HG03175 (cell line): ENCODE measurements around the gene XNDC1N.
A peak's percentile ranks its signal among the peaks of the same experiment; 100 is the strongest.

Source experiments
- ATAC-seq: cut with Tn5 transposase; IDR thresholded peaks from one replicate; pipeline ENCODE4 v1.9.1; 2021; ENCODE audit warnings: mild to moderate bottlenecking, moderate library complexity; ENCODE audit not compliant: unreplicated experiment

Gene XNDC1N, protein sequence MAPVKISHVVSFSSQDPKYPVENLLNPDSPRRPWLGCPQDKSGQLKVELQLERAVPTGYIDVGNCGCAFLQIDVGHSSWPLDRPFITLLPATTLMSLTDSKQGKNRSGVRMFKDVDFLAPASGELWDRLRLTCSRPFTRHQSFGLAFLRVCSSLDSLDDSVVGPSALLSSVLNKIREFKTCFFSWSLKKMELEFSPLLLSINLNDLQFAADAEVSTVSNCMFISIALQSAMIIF

GRCh38 chr11:71927820-71928736 lies at the start of gene XNDC1N:
Gene XNDC1N (minus strand): TSS chr11:71928594. CDS start chr11:71923353, 5,241 bp downstream.
- ATAC-seq: peak; percentile 72

GRCh38 chr11:71977743-71978418 lies 49.5 kb upstream of the XNDC1N start:
- ATAC-seq: peak; percentile 55

- ATAC-seq: no peak
Observed at GRCh38 chr11:71977090-71977489, 48.7 kb upstream of the XNDC1N start.

GRCh38 chr11:71976551-71976950 lies 48.2 kb upstream of the XNDC1N start:
- no peak for ATAC-seq

- ATAC-seq: no peak
Observed at GRCh38 chr11:71971680-71972079, 43.3 kb upstream of the XNDC1N start.

DNA sequence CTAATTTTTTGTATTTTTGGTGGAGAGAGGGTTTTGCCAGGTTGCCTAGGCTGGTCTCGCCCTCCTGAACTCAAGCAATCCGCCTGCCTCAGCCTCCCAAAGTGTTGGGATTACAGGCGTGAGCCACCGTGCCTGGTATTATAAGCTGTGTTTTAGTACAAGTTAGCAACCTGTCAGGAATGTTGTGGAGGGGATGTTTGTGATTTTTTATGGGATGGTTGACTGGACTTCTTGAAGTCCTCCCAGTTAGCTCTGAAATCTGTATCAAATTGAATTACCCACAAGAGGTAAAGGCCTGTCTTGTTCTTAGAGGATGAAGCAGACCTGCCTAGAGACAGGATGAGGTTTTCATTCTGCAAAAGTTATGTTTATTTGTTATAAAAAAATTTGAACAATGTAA lies 36.2 kb upstream of the XNDC1N start:
- no peak for ATAC-seq

GRCh38 chr11:71963468-71963867 lies 35.1 kb upstream of the XNDC1N start:
- no peak for ATAC-seq

GRCh38 chr11:71962428-71963038 lies 34.1 kb upstream of the XNDC1N start:
- peak; percentile 84 for ATAC-seq

GRCh38 chr11:71955898-71956456 lies 27.6 kb upstream of the XNDC1N start:
- no peak for ATAC-seq

DNA sequence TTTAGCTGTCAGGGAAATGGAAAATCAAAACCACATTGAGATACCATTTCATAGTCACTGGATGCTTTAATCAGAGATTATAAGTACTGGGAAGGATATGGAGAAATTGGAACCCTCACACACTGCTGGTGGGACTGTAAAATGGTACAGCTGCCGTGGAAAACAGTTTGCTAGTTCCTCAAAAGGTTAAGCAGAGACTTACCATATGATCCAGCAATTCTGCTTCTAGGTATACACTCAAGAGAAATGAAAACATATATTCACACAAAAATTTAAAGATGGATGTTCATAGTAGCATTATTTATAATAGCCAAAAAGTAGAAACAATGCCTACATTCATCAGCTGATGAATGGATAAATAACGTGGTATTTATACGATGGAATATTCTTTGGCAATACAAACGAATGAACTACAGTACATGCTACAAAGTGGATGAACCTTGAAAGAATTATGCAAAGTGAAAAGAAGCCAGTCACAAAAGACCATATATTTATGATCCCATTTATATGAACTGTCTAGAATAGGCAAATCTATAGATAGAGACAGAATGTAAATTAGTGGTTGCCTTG lies 23.4 kb upstream of the XNDC1N start:
- no peak for ATAC-seq

DNA sequence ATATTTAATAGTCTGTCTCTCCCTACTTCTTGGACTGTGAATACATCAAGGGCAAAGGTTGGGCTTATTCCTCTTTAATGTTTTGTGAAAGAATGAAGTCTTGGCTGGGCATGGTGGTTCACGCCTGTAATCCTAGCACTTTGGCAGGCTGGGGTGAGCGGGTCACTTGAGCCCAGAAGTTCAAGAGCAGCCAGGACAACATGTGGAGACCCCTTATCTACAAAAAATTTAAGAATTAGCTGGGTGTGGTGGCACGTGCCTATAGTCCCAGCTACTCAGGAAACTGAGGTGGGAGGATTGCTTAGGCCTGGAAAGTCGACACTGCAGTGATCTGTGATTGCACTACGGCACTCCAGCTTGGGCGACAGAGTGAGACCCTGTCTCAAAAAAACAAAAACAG lies 20.6 kb upstream of the XNDC1N start:
- no peak for ATAC-seq

- ATAC-seq: no peak
Observed at GRCh38 chr11:71948314-71949027, 20.1 kb upstream of the XNDC1N start.

DNA sequence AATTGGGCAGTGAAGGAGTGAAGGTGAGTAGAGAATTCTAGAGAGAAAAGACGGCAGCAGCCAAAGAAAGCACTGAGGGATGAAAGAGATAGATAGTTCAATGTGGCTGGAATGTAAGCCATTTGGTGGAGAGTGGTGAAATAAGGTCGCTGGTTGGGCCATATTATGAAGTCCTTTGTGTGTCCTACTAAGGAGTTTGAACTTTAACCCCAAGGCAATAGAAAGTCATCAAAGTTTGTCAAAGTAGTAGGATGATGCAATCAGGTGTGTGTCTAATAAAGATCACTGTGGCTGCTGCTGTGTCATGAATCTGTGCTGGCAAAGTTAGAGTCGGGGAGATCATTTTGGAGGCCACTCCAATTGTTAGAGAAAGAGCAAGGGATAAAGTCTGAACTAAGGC lies 19.1 kb upstream of the XNDC1N start:
- no peak for ATAC-seq

GRCh38 chr11:71946144-71946571 lies 17.8 kb upstream of the XNDC1N start:
- ATAC-seq: no peak

GRCh38 chr11:71940561-71941219 lies 12.3 kb upstream of the XNDC1N start:
- no peak for ATAC-seq

GRCh38 chr11:71937826-71938225 lies 9.4 kb upstream of the XNDC1N start:
- ATAC-seq: no peak

- no peak for ATAC-seq
Observed at GRCh38 chr11:71936825-71937224, 8.4 kb upstream of the XNDC1N start.

GRCh38 chr11:71935338-71935925 lies 7.0 kb upstream of the XNDC1N start:
- no peak for ATAC-seq

DNA sequence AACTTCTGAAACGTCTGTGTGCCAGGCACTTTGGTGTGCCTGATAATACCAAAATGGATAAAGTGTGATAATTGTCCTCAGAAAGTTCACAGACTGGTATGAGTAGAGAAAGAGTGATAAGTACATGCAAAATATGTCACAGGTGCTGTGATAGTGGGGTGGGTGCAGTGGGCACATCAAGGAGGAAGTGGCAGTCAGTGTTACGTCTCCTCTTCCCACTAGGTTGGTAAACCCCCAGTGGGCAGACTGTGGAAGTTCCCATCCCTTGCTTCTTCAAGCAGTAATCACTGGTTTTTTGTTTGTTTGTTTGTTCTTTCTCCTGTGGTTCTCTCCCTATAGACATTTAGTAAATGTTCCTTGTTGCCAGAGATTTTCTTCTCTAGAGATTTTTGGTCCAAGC lies 5.8 kb upstream of the XNDC1N start:
- ATAC-seq: no peak
